Astrocyte (in vitro differentiated cells and primary cell): Measurements from ENCODE around the gene FMN1. TPM values are rescaled to one million over a fixed set of nuclear protein-coding genes. Genes with fewer than 3 reads are reported as not detected.

ENCODE experiments used
- DNase-seq: peaks from one replicate; pipeline ENCODE4 v3.0.0-alpha.2; 2010; ENCODE audit warnings: low read depth
- FAIRE-seq: peaks from 2 replicates; lab custom pipeline; 2011; peaks lifted over from hg19 to GRCh38; lab: Jason Lieb, UNC
- H2AFZ ChIP-seq: 2 replicates; pipeline ENCODE4 v1.6.0; 2012; ENCODE audit warnings: low read depth, low read length, inconsistent platforms
- H3K27ac ChIP-seq: 2 replicates; pipeline ENCODE4 v1.5.1; 2011; ENCODE audit warnings: low read depth, low read length, inconsistent platforms
- H3K27me3 ChIP-seq: 2 replicates; pipeline ENCODE4 v1.6.0; 2011; ENCODE audit warnings: low read length, inconsistent platforms; ENCODE audit not compliant: insufficient read depth
- H3K36me3 ChIP-seq: 2 replicates; pipeline ENCODE4 v1.5.1; 2011; ENCODE audit warnings: low read length, inconsistent platforms; ENCODE audit not compliant: insufficient read depth
- H3K4me1 ChIP-seq: 2 replicates; pipeline ENCODE4 v1.5.1; 2011; ENCODE audit warnings: low read length, inconsistent platforms; ENCODE audit not compliant: insufficient read depth
- H3K4me2 ChIP-seq: 2 replicates; pipeline ENCODE4 v1.6.0; 2012; ENCODE audit warnings: low read length, inconsistent platforms
- H3K4me3 ChIP-seq: 2 replicates; pipeline ENCODE4 v1.5.1; 2011; ENCODE audit warnings: low read depth, mild to moderate bottlenecking, low read length, inconsistent platforms; ENCODE audit not compliant: insufficient read depth
- H3K79me2 ChIP-seq: 2 replicates; pipeline ENCODE4 v1.6.0; 2012; ENCODE audit warnings: mild to moderate bottlenecking, low read length, inconsistent platforms; ENCODE audit not compliant: insufficient read depth
- H3K9ac ChIP-seq: 2 replicates; pipeline ENCODE4 v1.6.0; 2012; ENCODE audit warnings: mild to moderate bottlenecking, low read length, inconsistent platforms
- H3K9me3 ChIP-seq: 2 replicates; pipeline ENCODE4 v1.5.1; 2012; ENCODE audit warnings: low read depth, mild to moderate bottlenecking, low read length, inconsistent platforms; ENCODE audit not compliant: insufficient read depth
- H4K20me1 ChIP-seq: 2 replicates; pipeline ENCODE4 v1.6.0; 2012; ENCODE audit warnings: low read length, inconsistent platforms; ENCODE audit not compliant: insufficient read depth
- H3K27ac Mint-ChIP-seq: one replicate; pipeline ENCODE4 v1.8.0; 2021; ENCODE audit warnings: mild to moderate bottlenecking, mixed read lengths; ENCODE audit not compliant: unreplicated experiment
- H3K27me3 Mint-ChIP-seq: one replicate; pipeline ENCODE4 v1.8.0; 2021; ENCODE audit warnings: low read depth, mixed read lengths; ENCODE audit not compliant: unreplicated experiment
- H3K36me3 Mint-ChIP-seq: one replicate; pipeline ENCODE4 v1.8.0; 2021; ENCODE audit warnings: low read depth, mixed read lengths; ENCODE audit not compliant: unreplicated experiment
- H3K4me1 Mint-ChIP-seq: one replicate; pipeline ENCODE4 v1.8.0; 2021; ENCODE audit warnings: low read depth, mixed read lengths; ENCODE audit not compliant: unreplicated experiment
- H3K4me3 Mint-ChIP-seq: one replicate; pipeline ENCODE4 v1.8.0; 2021; ENCODE audit warnings: mild to moderate bottlenecking, moderate library complexity, mixed read lengths; ENCODE audit not compliant: unreplicated experiment
- H3K9me3 Mint-ChIP-seq: one replicate; pipeline ENCODE4 v1.8.0; 2021; ENCODE audit warnings: mild to moderate bottlenecking, mixed read lengths; ENCODE audit not compliant: unreplicated experiment
- EZH2 ChIP-seq: IDR thresholded peaks from 2 replicates; pipeline ENCODE4 v1.6.1; 2012; ENCODE audit warnings: mild to moderate bottlenecking, low read length, inconsistent platforms; ENCODE audit not compliant: insufficient read depth
- total RNA-seq: library from RNA; stranded (reverse); gene quantifications from 2 replicates; pipeline ENCODE4 v1.2.1, GENCODE V29; 2021
- TF ChIP-seq, protein P1 (sequence below): IDR thresholded peaks from 2 replicates; pipeline ENCODE4 v1.5.1; 2011; ENCODE audit warnings: low read depth, mild to moderate bottlenecking, inconsistent platforms, low read length, moderate library complexity; ENCODE audit not compliant: insufficient read depth

Gene FMN1
- total RNA-seq, 1 donor from 2014 or later = 5.3 TPM

DNA sequence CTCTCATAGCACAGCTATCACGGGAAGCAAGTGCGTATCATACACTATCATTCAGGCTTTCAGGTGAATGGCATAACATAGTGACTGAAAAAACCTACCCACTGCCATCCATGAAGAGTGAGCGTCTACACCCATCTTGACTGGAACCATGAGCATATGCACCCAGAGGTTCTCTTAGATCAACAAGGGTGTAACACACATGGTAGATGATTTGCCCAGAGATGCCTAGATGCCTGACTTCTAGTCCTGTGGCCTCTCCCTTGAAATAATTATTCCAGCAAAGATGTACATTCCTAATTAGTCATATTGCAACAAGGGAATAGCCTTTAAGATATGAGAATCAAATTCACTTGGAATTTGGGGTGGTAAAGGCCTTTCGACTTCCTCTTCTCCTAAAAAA is 248.3 kb downstream of the FMN1 start:
- Mint-ChIP-seq H3K27ac (no peak overlapping the region), H3K36me3 (no peaks in the 10 kb centered on the region), H3K9me3 (no peaks in the 10 kb centered on the region), H3K27me3 (no peaks in the 10 kb centered on the region), H3K4me1 (peaks cover 10% of the 10 kb centered on the region), H3K4me3 (no peak overlapping the region)
- no peaks in the 10 kb centered on the region for H3K27me3 ChIP-seq
- DNase-seq = no peak
- H3K9me3 ChIP-seq = no peaks in the 10 kb centered on the region
- no peak for FAIRE-seq
- no peak overlapping the region for H3K4me2 ChIP-seq
- no peak overlapping the region for H2AFZ ChIP-seq
- no peaks in the 10 kb centered on the region for H3K36me3 ChIP-seq
- no peaks in the 10 kb centered on the region for H4K20me1 ChIP-seq
- H3K79me2 ChIP-seq = no peaks in the 10 kb centered on the region
- TF ChIP-seq EZH2 = no peak
- TF ChIP-seq, protein P1, sequence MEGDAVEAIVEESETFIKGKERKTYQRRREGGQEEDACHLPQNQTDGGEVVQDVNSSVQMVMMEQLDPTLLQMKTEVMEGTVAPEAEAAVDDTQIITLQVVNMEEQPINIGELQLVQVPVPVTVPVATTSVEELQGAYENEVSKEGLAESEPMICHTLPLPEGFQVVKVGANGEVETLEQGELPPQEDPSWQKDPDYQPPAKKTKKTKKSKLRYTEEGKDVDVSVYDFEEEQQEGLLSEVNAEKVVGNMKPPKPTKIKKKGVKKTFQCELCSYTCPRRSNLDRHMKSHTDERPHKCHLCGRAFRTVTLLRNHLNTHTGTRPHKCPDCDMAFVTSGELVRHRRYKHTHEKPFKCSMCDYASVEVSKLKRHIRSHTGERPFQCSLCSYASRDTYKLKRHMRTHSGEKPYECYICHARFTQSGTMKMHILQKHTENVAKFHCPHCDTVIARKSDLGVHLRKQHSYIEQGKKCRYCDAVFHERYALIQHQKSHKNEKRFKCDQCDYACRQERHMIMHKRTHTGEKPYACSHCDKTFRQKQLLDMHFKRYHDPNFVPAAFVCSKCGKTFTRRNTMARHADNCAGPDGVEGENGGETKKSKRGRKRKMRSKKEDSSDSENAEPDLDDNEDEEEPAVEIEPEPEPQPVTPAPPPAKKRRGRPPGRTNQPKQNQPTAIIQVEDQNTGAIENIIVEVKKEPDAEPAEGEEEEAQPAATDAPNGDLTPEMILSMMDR = no peak
- no peak overlapping the region for H3K9ac ChIP-seq
- no peaks in the 10 kb centered on the region for H3K4me1 ChIP-seq
- H3K27ac ChIP-seq = no peak overlapping the region
- H3K4me3 ChIP-seq = no peak overlapping the region

DNA sequence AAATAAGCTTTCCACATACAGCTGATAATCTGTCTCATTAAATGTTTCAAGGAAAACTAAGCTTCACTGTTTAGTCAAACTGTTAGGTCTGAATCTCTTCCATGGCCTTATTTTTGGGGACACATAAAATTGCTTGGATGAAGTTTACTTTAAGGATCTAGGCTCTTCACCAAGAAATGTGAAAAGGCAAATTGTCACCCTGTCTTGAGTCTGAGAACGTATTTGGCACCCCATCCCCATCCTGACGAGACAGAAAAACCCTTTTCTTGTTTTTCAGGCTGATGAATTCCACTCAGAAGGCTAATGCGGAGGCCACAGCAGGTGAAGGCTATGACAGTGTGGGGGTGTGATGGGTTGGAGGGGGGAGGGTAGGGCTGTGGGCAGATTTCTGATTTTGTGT is 250.1 kb downstream of the FMN1 start:
- Histone ChIP-seq H3K27me3 (no peaks in the 10 kb centered on the region), H4K20me1 (no peaks in the 10 kb centered on the region), H3K4me3 (no peak overlapping the region), H3K36me3 (no peaks in the 10 kb centered on the region), H2AFZ (no peak overlapping the region), H3K79me2 (no peaks in the 10 kb centered on the region), H3K9ac (no peak overlapping the region), H3K27ac (no peak overlapping the region), H3K4me2 (no peak overlapping the region), H3K9me3 (no peaks in the 10 kb centered on the region), H3K4me1 (no peaks in the 10 kb centered on the region)
- H3K9me3 Mint-ChIP-seq = no peaks in the 10 kb centered on the region
- H3K4me3 Mint-ChIP-seq = no peak overlapping the region
- DNase-seq = no peak
- TF ChIP-seq, protein P1 = no peak
- no peak for TF ChIP-seq EZH2
- H3K27ac Mint-ChIP-seq = no peak overlapping the region
- H3K27me3 Mint-ChIP-seq = no peaks in the 10 kb centered on the region
- H3K36me3 Mint-ChIP-seq = no peaks in the 10 kb centered on the region
- peak; percentile 65 for FAIRE-seq
- H3K4me1 Mint-ChIP-seq = peaks cover 10% of the 10 kb centered on the region

DNA sequence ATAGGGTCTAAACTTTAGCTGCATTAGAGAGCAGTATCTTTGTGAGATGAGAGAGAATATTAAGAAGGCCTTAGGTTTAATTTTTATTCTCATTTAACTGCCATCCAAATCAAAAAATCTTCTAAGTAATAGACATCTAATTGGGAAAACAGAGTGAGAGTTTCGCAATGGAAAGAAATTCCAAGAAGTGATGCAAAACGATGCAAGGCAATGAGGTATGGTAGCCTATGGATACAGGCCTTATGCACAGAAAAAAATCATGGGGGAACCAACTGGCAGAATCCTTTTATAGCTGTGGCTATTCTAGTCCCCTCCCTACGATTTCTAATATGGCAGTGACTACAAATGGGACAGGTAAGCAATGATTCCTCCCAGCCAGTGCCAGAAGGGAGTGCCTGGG is 250.8 kb downstream of the FMN1 start:
- H3K36me3 ChIP-seq = no peaks in the 10 kb centered on the region
- Mint-ChIP-seq H3K9me3 (no peaks in the 10 kb centered on the region), H3K4me3 (no peak overlapping the region), H3K4me1 (peaks cover 10% of the 10 kb centered on the region), H3K27me3 (no peaks in the 10 kb centered on the region), H3K27ac (no peak overlapping the region), H3K36me3 (no peaks in the 10 kb centered on the region)
- no peaks in the 10 kb centered on the region for H3K4me1 ChIP-seq
- no peak overlapping the region for H3K4me3 ChIP-seq
- no peaks in the 10 kb centered on the region for H3K79me2 ChIP-seq
- H2AFZ ChIP-seq = no peak overlapping the region
- no peak overlapping the region for H3K9ac ChIP-seq
- no peak overlapping the region for H3K4me2 ChIP-seq
- no peaks in the 10 kb centered on the region for H4K20me1 ChIP-seq
- no peak for DNase-seq
- no peaks in the 10 kb centered on the region for H3K9me3 ChIP-seq
- H3K27ac ChIP-seq = no peak overlapping the region
- FAIRE-seq = no peak
- TF ChIP-seq, protein P1 = no peak
- no peak for TF ChIP-seq EZH2
- no peaks in the 10 kb centered on the region for H3K27me3 ChIP-seq
